ENCODE measurements around the gene EPB41L5.

- TF ChIP-seq ZNF512 (tag; IDR thresholded peaks at IDR 0.05) = no peak
- TF ChIP-seq GABPA (tag; conservative IDR thresholded peaks at IDR 0.05; ENCODE audit: low read depth) = no peak
- TF ChIP-seq BCLAF1 (IDR thresholded peaks at IDR 0.05; ENCODE audit: borderline replicate concordance in 1 of 2, control insufficient read depth in 1 of 2, low read depth in 2 of 2, low read length in 1 of 2) = no peak
- TF ChIP-seq CTCF (IDR thresholded peaks at IDR 0.05 in 2 of 3, conservative IDR thresholded peaks at IDR 0.05 in 1 of 3; ENCODE audit: insufficient read depth in 2 of 3, low read depth in 1 of 3, low read length in 3 of 3) = no peak
- no peak for TF ChIP-seq NKRF (IDR thresholded peaks at IDR 0.05; ENCODE audit: borderline replicate concordance)
- TF ChIP-seq EZH2 (IDR thresholded peaks at IDR 0.05; ENCODE audit: borderline replicate concordance, low read depth, low read length) = no peak
- no peak for TF ChIP-seq REST (IDR thresholded peaks at IDR 0.05; ENCODE audit: borderline replicate concordance)
- no peak for TF ChIP-seq REST (CRISPR knock-in tag; IDR thresholded peaks at IDR 0.05; ENCODE audit: low read depth)
- no peak for TF ChIP-seq ZZZ3 (IDR thresholded peaks at IDR 0.05)
- TF ChIP-seq E2F4 (CRISPR knock-in tag; IDR thresholded peaks at IDR 0.05; ENCODE audit: low read depth) = no peak
- TF ChIP-seq USF2 (CRISPR knock-in tag; IDR thresholded peaks at IDR 0.05) = no peak
- TF ChIP-seq RFX5 (IDR thresholded peaks at IDR 0.05; ENCODE audit: low read depth, low read length) = no peak
These were observed 192.2 kb downstream of the EPB41L5 start for GRCh38 chr2:120204945-120205670.
